Hepatocyte (in vitro differentiated cells): ENCODE measurements around the gene PCBP3. TPM values are rescaled to one million over a fixed set of nuclear protein-coding genes. Genes with fewer than 3 reads are reported as not detected.

ENCODE experiments used
- DNase-seq: peaks from one replicate; pipeline ENCODE4 v3.0.0-alpha.2; 2016; ENCODE audit warnings: low spot score
- H2AFZ ChIP-seq: fragments of 200-600 bp; sonication (generic); 2 replicates; pipeline ENCODE4 v1.6.0; 2016; ENCODE audit warnings: antibody characterized with exemption, mild to moderate bottlenecking
- H3K27ac ChIP-seq: fragments of 200-600 bp; sonication (generic); 2 replicates; pipeline ENCODE4 v1.5.1; 2016; ENCODE audit warnings: mild to moderate bottlenecking
- H3K27me3 ChIP-seq: fragments of 200-600 bp; sonication (generic); 2 replicates; pipeline ENCODE4 v1.6.1; 2016
- H3K36me3 ChIP-seq: fragments of 200-600 bp; sonication (generic); replicated peaks from 2 replicates; pipeline ENCODE4 v1.5.1; 2016; ENCODE audit warnings: low read depth; ENCODE audit not compliant: insufficient read depth
- H3K4me1 ChIP-seq: fragments of 200-600 bp; sonication (generic); 2 replicates; pipeline ENCODE4 v1.5.1; 2016; ENCODE audit warnings: mild to moderate bottlenecking, moderate library complexity; ENCODE audit not compliant: insufficient read depth
- H3K4me2 ChIP-seq: fragments of 200-600 bp; sonication (generic); 2 replicates; pipeline ENCODE4 v1.6.0; 2016
- H3K4me3 ChIP-seq: fragments of 200-600 bp; sonication (generic); 2 replicates; pipeline ENCODE4 v1.5.1; 2016; ENCODE audit warnings: mild to moderate bottlenecking
- H3K79me2 ChIP-seq: fragments of 200-600 bp; sonication (generic); 2 replicates; pipeline ENCODE4 v1.6.0; 2017; ENCODE audit warnings: mild to moderate bottlenecking
- H3K9me2 ChIP-seq: fragments of 200-600 bp; sonication (generic); replicated peaks from 2 replicates; pipeline ENCODE4 v1.6.0; 2017; ENCODE audit warnings: mild to moderate bottlenecking; ENCODE audit not compliant: insufficient read depth
- H3K9me3 ChIP-seq: fragments of 200-600 bp; sonication (generic); 2 replicates; pipeline ENCODE4 v1.5.1; 2016; ENCODE audit warnings: low read depth, mild to moderate bottlenecking
- H4K20me1 ChIP-seq: fragments of 200-600 bp; sonication (generic); 2 replicates; pipeline ENCODE4 v1.6.0; 2016; ENCODE audit warnings: mild to moderate bottlenecking; ENCODE audit not compliant: insufficient read depth, poor library complexity, severe bottlenecking
- EZH2 ChIP-seq: fragments of 200-600 bp; sonication (generic); IDR thresholded peaks from 2 replicates; pipeline ENCODE4 v1.6.1; 2016; ENCODE audit warnings: antibody characterized with exemption, mild to moderate bottlenecking, borderline replicate concordance
- EZH2phosphoT487 ChIP-seq: fragments of 200-600 bp; sonication (generic); IDR thresholded peaks from one replicate; pipeline ENCODE4 v1.6.1; 2018; ENCODE audit warnings: antibody characterized with exemption, mild to moderate bottlenecking, low read depth, moderate library complexity; ENCODE audit not compliant: unreplicated experiment, severe bottlenecking
- WGBS: methylation state at CpG from one replicate; pipeline ENCODE4 v1.1.6; 2016; ENCODE audit warnings: low lambda C conversion rate; ENCODE audit errors: missing lambda C conversion rate; 5-methylcytosine and 5-hydroxymethylcytosine counted together
- polyA plus RNA-seq: library from polyadenylated mRNA; unstranded; fragments of >200 nt; fragmentation: Nextera tagmentation; extraction: Ambion mirVana; gene quantifications from 2 replicates; pipeline ENCODE4 v1.2.1, GENCODE V29; 2016
- total RNA-seq: library from RNA; depleted of rRNA; stranded (reverse); fragments of >200 nt; gene quantifications from 2 replicates; pipeline ENCODE4 v1.2.3, GENCODE V29; 2014
- TF ChIP-seq, protein P1 (sequence below): fragments of 200-600 bp; sonication (generic); IDR thresholded peaks from 2 replicates; pipeline ENCODE4 v1.5.1; 2016; ENCODE audit warnings: antibody characterized with exemption, mild to moderate bottlenecking; ENCODE audit not compliant: poor library complexity

The PCBP3 gene
- total and polyA plus RNA-seq, 2 experiments from 2014 or later = 3.1 to 8.8 TPM

- Histone ChIP-seq H3K9me2 (no peaks in the 10 kb centered on the region), H3K9me3 (no peaks in the 10 kb centered on the region), H2AFZ (no peak overlapping the region), H3K36me3 (no peaks in the 10 kb centered on the region), H3K4me2 (no peak overlapping the region), H3K27me3 (no peaks in the 10 kb centered on the region), H3K4me3 (no peak overlapping the region), H3K4me1 (no peaks in the 10 kb centered on the region), H3K79me2 (no peaks in the 10 kb centered on the region), H3K27ac (no peak overlapping the region), H4K20me1 (no peaks in the 10 kb centered on the region)
- 75% methylated on average over 8 of the region's 11 CpGs for WGBS
- no peak for TF ChIP-seq EZH2phosphoT487
- TF ChIP-seq, protein P1, sequence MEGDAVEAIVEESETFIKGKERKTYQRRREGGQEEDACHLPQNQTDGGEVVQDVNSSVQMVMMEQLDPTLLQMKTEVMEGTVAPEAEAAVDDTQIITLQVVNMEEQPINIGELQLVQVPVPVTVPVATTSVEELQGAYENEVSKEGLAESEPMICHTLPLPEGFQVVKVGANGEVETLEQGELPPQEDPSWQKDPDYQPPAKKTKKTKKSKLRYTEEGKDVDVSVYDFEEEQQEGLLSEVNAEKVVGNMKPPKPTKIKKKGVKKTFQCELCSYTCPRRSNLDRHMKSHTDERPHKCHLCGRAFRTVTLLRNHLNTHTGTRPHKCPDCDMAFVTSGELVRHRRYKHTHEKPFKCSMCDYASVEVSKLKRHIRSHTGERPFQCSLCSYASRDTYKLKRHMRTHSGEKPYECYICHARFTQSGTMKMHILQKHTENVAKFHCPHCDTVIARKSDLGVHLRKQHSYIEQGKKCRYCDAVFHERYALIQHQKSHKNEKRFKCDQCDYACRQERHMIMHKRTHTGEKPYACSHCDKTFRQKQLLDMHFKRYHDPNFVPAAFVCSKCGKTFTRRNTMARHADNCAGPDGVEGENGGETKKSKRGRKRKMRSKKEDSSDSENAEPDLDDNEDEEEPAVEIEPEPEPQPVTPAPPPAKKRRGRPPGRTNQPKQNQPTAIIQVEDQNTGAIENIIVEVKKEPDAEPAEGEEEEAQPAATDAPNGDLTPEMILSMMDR = no peak
- DNase-seq = no peak
Measured at GRCh38 chr21:45866551-45866950, 223.0 kb downstream of the PCBP3 start.

- no peaks in the 10 kb centered on the region for H3K4me1 ChIP-seq
- no peaks in the 10 kb centered on the region for H3K36me3 ChIP-seq
- no peaks in the 10 kb centered on the region for H3K9me2 ChIP-seq
- H3K4me3 ChIP-seq = no peak overlapping the region
- H4K20me1 ChIP-seq = no peaks in the 10 kb centered on the region
- TF ChIP-seq EZH2 (no peak), EZH2phosphoT487 (no peak)
- TF ChIP-seq, protein P1 = no peak
- H2AFZ ChIP-seq = no peak overlapping the region
- H3K9me3 ChIP-seq = no peaks in the 10 kb centered on the region
- no peak for DNase-seq
- no peak overlapping the region for H3K27ac ChIP-seq
- no peaks in the 10 kb centered on the region for H3K27me3 ChIP-seq
- H3K4me2 ChIP-seq = no peak overlapping the region
- no peaks in the 10 kb centered on the region for H3K79me2 ChIP-seq
- WGBS = 92% methylated on average over 43 of the region's 43 CpGs
Measured at GRCh38 chr21:45867041-45867666, 223.6 kb downstream of the PCBP3 start.

DNA sequence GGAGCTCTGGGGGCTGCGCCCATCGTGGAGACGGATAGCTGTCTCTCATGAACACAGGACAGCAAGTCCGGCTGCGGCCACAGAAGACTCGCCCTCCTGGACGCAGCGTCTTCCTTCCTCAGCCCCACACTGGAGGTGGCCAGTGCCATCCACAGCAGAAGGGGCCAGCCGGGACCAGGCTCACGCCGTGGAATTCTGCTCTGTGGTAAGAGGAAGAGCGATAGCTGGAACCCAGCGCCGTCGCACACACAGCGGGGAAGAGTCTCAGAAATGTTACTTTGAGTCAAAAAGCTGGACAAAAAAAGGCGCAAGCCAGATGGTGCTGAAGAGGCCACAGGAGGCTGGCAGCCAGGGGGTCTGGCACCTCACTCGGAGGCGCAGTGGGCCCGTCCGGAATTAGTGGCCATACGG is 224.2 kb downstream of the PCBP3 start:
- no peak for TF ChIP-seq EZH2phosphoT487
- TF ChIP-seq EZH2 = no peak
- no peak for DNase-seq
- WGBS = 94% methylated on average over 22 of the region's 22 CpGs

DNA sequence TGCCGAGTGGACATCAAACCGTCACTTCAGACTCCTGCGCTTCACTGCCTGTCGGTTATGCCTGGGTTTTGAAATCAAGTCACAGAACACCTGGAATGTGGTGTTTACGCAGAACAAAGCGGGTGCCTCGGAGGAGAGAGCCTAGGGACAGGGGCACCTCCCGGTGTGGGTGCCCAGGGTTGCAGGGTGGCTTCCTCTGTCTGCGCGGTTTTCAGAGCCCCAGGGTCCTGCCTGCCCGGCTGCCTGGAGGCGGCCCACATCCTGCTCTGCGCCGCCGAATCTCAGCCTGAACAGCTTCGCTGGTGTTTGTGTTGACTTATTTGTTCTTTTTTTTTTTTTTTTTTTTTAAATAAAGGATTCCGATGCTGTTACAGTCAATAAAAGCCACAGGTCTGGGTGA is 224.6 kb downstream of the PCBP3 start:
- no peaks in the 10 kb centered on the region for H3K36me3 ChIP-seq
- H3K9me2 ChIP-seq = no peaks in the 10 kb centered on the region
- no peak overlapping the region for H3K4me2 ChIP-seq
- no peaks in the 10 kb centered on the region for H3K79me2 ChIP-seq
- TF ChIP-seq, protein P1 = no peak
- TF ChIP-seq EZH2 = no peak
- TF ChIP-seq EZH2phosphoT487 = no peak
- no peak overlapping the region for H2AFZ ChIP-seq
- no peaks in the 10 kb centered on the region for H3K4me1 ChIP-seq
- H3K9me3 ChIP-seq = no peaks in the 10 kb centered on the region
- no peaks in the 10 kb centered on the region for H4K20me1 ChIP-seq
- H3K27ac ChIP-seq = no peak overlapping the region
- no peaks in the 10 kb centered on the region for H3K27me3 ChIP-seq
- WGBS = 88% methylated on average over 16 of the region's 17 CpGs
- no peak overlapping the region for H3K4me3 ChIP-seq
- no peak for DNase-seq

More for the DNA sequence above, 224.2 kb downstream of the PCBP3 start:
- no peaks in the 10 kb centered on the region for H3K27me3 ChIP-seq
- no peak overlapping the region for H2AFZ ChIP-seq
- H3K9me3 ChIP-seq = no peaks in the 10 kb centered on the region
- no peak overlapping the region for H3K4me3 ChIP-seq
- H3K27ac ChIP-seq = no peak overlapping the region
- no peaks in the 10 kb centered on the region for H3K9me2 ChIP-seq
- H3K4me2 ChIP-seq = no peak overlapping the region
- no peaks in the 10 kb centered on the region for H3K79me2 ChIP-seq
- H3K4me1 ChIP-seq = no peaks in the 10 kb centered on the region
- H3K36me3 ChIP-seq = no peaks in the 10 kb centered on the region
- no peaks in the 10 kb centered on the region for H4K20me1 ChIP-seq
